Measurements from ENCODE around the gene COL28A1.

The COL28A1 gene

GRCh38 chr7:7496311-7496710 lies 39.4 kb downstream of the COL28A1 start:
- no peaks in the 10 kb centered on the region for H3K4me1 ChIP-seq (ENCODE audit: control insufficient read depth, low read length)
- no peaks in the 10 kb centered on the region for H3K9me2 ChIP-seq (replicated peaks; ENCODE audit: control insufficient read depth, low read length)
- H3K9me3 ChIP-seq (ENCODE audit: control insufficient read depth, insufficient read depth, low read length), result no peaks in the 10 kb centered on the region
- no peaks in the 10 kb centered on the region for H3K79me2 ChIP-seq (ENCODE audit: control insufficient read depth, low read length)
- no peak overlapping the region for H3K4me2 ChIP-seq (ENCODE audit: low read length)
- no peak for TF ChIP-seq EZH2phosphoT487 (IDR thresholded peaks at IDR 0.05; ENCODE audit: borderline replicate concordance, low read length)
- no peak for TF ChIP-seq CTCF (IDR thresholded peaks at IDR 0.05; ENCODE audit: low read depth, low read length, poor library complexity, severe bottlenecking)
- no peaks in the 10 kb centered on the region for H4K20me1 ChIP-seq (ENCODE audit: control insufficient read depth, insufficient read depth, low read depth, low read length)
- H3K36me3 ChIP-seq (ENCODE audit: control insufficient read depth, low read length), result no peaks in the 10 kb centered on the region
- H3K27ac ChIP-seq (ENCODE audit: low read depth, low read length), result no peak overlapping the region
- H3K27me3 ChIP-seq (ENCODE audit: control insufficient read depth, low read length), result no peaks in the 10 kb centered on the region
- H3K4me3 ChIP-seq (ENCODE audit: low read length), result no peak overlapping the region
- H3F3A ChIP-seq (ENCODE audit: control insufficient read depth, insufficient read depth), result no peaks in the 10 kb centered on the region

DNA sequence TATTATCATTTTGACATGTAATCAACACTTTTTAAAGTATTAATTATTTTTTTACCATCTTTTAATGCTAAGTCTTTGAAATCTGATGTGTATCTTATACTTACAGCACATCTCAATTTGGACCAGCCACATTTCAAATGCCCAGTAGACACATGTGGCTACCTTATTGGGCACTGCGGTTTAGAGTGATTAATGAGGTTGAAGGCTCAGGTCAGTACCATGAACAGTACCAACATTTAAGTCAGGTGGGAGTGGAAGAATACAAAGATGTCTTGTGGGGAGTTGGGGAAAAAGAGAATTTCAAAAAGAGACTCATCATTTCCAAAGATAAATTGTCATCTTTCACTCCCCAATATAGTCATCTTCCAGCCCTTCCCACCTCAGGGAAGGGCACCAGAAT lies 40.5 kb downstream of the COL28A1 start:
- H3K9me3 ChIP-seq (ENCODE audit: control insufficient read depth, insufficient read depth, low read length), result no peaks in the 10 kb centered on the region
- H3K4me1 ChIP-seq (ENCODE audit: control insufficient read depth, low read length), result no peaks in the 10 kb centered on the region
- no peaks in the 10 kb centered on the region for H3K36me3 ChIP-seq (ENCODE audit: control insufficient read depth, low read length)
- TF ChIP-seq EZH2phosphoT487 (IDR thresholded peaks at IDR 0.05; ENCODE audit: borderline replicate concordance, low read length) (no peak), CTCF (IDR thresholded peaks at IDR 0.05; ENCODE audit: low read depth, low read length, poor library complexity, severe bottlenecking) (no peak)
- no peaks in the 10 kb centered on the region for H3K9me2 ChIP-seq (replicated peaks; ENCODE audit: control insufficient read depth, low read length)
- H4K20me1 ChIP-seq (ENCODE audit: control insufficient read depth, insufficient read depth, low read depth, low read length), result no peaks in the 10 kb centered on the region
- no peaks in the 10 kb centered on the region for H3K79me2 ChIP-seq (ENCODE audit: control insufficient read depth, low read length)
- H3F3A ChIP-seq (ENCODE audit: control insufficient read depth, insufficient read depth), result no peaks in the 10 kb centered on the region
- H3K27me3 ChIP-seq (ENCODE audit: control insufficient read depth, low read length), result no peaks in the 10 kb centered on the region
- H3K4me3 ChIP-seq (ENCODE audit: low read length), result no peak overlapping the region
- H3K4me2 ChIP-seq (ENCODE audit: low read length), result no peak overlapping the region
- H3K27ac ChIP-seq (ENCODE audit: low read depth, low read length), result no peak overlapping the region

- TF ChIP-seq EZH2phosphoT487 (IDR thresholded peaks at IDR 0.05; ENCODE audit: borderline replicate concordance, low read length) (no peak), CTCF (IDR thresholded peaks at IDR 0.05; ENCODE audit: low read depth, low read length, poor library complexity, severe bottlenecking) (no peak)
- Histone ChIP-seq H4K20me1 (ENCODE audit: control insufficient read depth, insufficient read depth, low read depth, low read length) (no peaks in the 10 kb centered on the region), H3K27me3 (ENCODE audit: control insufficient read depth, low read length) (0 out of 2 replicates have a peak, but pooled peaks cover 2% of the 10 kb centered on the region), H3K79me2 (ENCODE audit: control insufficient read depth, low read length) (no peaks in the 10 kb centered on the region), H3K4me2 (ENCODE audit: low read length) (no peak overlapping the region), H3K27ac (ENCODE audit: low read depth, low read length) (no peak overlapping the region), H3K36me3 (ENCODE audit: control insufficient read depth, low read length) (no peaks in the 10 kb centered on the region), H3K9me2 (replicated peaks; ENCODE audit: control insufficient read depth, low read length) (no peaks in the 10 kb centered on the region), H3K4me3 (ENCODE audit: low read length) (no peak overlapping the region), H3K4me1 (ENCODE audit: control insufficient read depth, low read length) (0 out of 2 replicates have a peak, but pooled peaks cover 4% of the 10 kb centered on the region), H3K9me3 (ENCODE audit: control insufficient read depth, insufficient read depth, low read length) (no peaks in the 10 kb centered on the region), H3F3A (ENCODE audit: control insufficient read depth, insufficient read depth) (no peaks in the 10 kb centered on the region)
These were observed 44.6 kb downstream of the COL28A1 start for GRCh38 chr7:7491044-7491443.

Measured in DOHH2 (cell line).